OCI-LY7 (cell line): Measurements from ENCODE around the gene FHL3.

Experiments
- CTCF ChIP-seq: fragments of 200-600 bp; sonication (generic); conservative IDR thresholded peaks from 2 replicates; pipeline ENCODE4 v1.5.1; 2014; ENCODE audit warnings: mild to moderate bottlenecking, antibody characterized with exemption, low read length, moderate library complexity, mixed read lengths
- EZH2phosphoT487 ChIP-seq: fragments of 200-600 bp; sonication (generic); IDR thresholded peaks from 2 replicates; pipeline ENCODE4 v1.6.1; 2018; ENCODE audit warnings: low read depth, borderline replicate concordance, mild to moderate bottlenecking, mixed run types, antibody characterized with exemption, low read length, moderate library complexity, mixed read lengths

GRCh38 chr1:38025664-38026063 lies 20.4 kb upstream of the FHL3 start:
- TF ChIP-seq CTCF, result no peak
- no peak for TF ChIP-seq EZH2phosphoT487
